GM12865 (cell line): ENCODE measurements around the gene RPH3AL.

ENCODE experiments used
- DNase-seq: peaks from one replicate; pipeline ENCODE4 v3.0.0; 2010; ENCODE audit warnings: low read depth
- H3K4me3 ChIP-seq: 2 replicates; pipeline ENCODE4 v1.5.1; 2011; ENCODE audit warnings: mild to moderate bottlenecking, low read depth, low read length, control low read depth
- CTCF ChIP-seq: IDR thresholded peaks from 2 replicates; pipeline ENCODE4 v1.5.1; 2011; ENCODE audit warnings: low read length, control low read depth, low read depth, inconsistent platforms; ENCODE audit not compliant: insufficient read depth; ENCODE audit errors: missing control alignments

RPH3AL gene

DNA sequence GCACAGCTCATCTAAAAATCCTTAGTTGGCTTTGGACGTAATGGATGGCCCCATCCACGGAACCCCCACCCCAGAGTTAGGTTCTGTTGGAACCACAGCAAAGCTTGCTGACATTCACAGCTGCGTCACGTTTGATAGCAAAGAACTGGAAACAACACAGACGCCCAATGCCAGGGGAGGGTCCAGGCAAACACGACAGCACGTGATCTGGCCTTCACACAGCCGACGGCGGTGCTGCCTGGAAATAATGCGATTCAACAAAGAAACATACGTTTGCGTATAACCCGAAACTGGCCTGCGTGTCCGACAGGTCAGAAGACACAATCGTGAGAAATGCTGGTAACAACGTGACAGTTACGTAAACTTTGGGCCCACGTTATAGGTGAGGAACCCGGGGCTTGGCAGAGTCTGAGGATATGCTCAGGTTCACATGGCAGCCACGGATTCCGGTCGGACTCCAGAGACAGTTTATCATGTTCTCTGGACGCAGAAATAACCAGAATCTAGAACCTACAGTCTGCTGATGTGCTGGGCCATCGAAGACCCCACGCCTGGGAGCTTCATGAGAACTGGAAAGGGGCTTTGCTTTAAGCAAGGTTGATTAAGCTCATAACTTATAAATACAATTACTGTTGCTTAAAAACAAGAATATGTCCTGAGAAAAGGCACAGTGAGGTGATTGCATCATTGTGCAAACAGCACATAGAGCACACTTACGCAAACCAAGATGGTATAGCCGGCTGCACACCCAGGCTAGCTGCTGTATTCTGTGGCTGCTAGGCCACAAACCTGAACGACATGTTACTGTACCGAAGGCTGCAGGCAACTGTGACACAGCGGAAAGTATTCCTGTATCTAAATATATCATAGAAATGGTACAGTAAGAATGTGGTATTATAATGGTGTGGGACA is 70.4 kb downstream of the RPH3AL start:
- no peak for DNase-seq
- H3K4me3 ChIP-seq, result no peak overlapping the region
- no peak for TF ChIP-seq CTCF

DNA sequence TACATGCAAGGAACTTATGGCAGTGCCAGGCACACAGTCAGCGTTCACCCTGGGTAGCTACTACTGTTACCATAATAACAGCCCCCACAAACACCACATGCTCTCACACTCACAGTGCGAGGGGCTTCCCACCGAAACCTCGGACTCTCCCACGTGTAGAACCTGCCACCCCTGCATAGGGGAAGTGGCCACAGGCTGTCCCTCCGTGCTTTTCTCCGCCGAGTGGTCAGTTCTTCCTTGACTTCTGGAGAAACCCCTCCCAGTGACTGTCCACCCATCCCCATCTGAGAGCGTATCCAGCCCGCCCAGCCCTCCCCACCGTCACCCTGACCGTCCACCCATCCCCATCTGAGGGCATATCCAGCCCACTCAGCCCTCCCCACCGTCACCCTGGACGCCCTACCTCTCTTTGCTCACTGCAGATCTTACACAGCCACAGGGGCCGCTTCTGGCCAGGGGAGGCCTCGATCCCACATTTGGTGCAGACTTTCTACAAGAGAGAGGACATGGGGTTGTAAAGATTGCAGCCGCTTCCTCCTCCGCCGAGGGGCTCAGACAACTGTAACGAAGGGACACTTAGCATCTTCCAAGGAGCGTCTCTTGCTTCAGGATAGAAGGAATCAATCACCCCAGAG is 71.1 kb downstream of the RPH3AL start:
- no peak for TF ChIP-seq CTCF
- no peak overlapping the region for H3K4me3 ChIP-seq
- no peak for DNase-seq

GRCh38 chr17:280901-281300 is 71.7 kb downstream of the RPH3AL start:
- no peak for DNase-seq
- TF ChIP-seq CTCF, result no peak
- H3K4me3 ChIP-seq, result no peak overlapping the region

- H3K4me3 ChIP-seq, result no peak overlapping the region
- TF ChIP-seq CTCF, result no peak
Measured at GRCh38 chr17:280216-280615, 72.4 kb downstream of the RPH3AL start.

GRCh38 chr17:279776-280175 is 72.8 kb downstream of the RPH3AL start:
- no peak for DNase-seq
- no peak overlapping the region for H3K4me3 ChIP-seq
- TF ChIP-seq CTCF, result no peak

More at GRCh38 chr17:280216-280615, 72.4 kb downstream of the RPH3AL start:
- no peak for DNase-seq

- no peak overlapping the region for H3K4me3 ChIP-seq
- no peak for TF ChIP-seq CTCF
- no peak for DNase-seq
Measured at GRCh38 chr17:279331-279730, 73.3 kb downstream of the RPH3AL start.
